ENCODE data around the gene MSMP.

Gene MSMP

DNA sequence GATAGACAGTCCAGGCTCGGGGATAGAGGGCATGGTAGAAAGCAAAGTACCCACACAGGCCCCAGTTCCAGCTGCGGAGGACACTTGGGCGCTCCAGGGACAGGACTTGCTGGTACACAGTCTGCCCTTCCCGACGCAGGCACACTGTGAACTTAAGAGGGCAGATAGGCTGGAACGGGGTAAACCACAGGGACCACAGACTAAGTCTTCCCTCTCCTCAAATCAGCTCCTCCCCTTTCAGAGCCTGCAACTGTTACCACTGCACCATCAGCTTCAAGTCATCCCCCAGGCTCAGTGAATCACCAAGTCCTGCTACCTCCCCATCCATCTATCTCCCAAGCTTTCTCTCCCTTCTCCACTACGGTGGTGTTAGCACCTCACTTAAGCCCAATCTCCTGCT, 12.3 kb downstream of the MSMP start:
- DNase-seq: peak; percentile 90

DNA sequence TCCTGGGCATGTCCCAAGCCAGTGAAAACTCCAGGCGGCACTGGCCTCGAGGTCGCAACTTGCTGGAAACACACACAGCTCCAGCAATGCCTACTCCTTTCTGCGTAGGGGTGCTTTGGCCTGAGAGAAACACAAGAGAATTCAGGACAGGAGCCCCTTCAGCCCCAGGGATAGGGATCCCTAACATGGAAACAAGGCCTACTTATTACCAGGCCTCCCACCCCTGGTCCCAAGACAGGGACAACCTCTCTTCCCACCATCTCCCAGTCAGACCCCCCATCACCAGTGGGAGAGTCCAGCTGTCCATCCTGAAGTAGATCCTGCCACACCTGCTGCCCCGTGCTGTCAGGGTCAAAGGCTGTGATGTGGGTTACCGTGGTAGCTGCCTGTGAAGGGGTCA, 13.8 kb downstream of the MSMP start:
- no peak for DNase-seq

DNA sequence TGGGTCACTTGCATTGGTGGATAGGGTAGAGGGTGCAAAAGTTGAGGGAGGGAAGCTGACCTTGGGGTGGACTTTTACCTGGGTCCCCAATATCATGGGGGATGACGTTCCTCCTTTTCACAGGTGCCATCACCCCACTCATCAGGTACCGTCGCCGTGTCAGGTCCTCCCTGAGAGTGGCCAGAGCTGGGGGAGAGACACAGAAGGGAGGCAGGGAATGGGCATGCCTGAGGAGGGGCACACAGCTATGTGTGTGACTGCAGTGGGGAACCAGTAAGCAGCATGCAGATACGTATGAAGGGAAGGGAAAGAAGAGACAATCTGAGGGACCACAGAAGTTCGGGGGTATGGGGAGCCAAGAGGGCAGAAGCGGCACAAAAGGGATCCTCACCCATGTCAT, 15.2 kb downstream of the MSMP start:
- no peak for DNase-seq

DNA sequence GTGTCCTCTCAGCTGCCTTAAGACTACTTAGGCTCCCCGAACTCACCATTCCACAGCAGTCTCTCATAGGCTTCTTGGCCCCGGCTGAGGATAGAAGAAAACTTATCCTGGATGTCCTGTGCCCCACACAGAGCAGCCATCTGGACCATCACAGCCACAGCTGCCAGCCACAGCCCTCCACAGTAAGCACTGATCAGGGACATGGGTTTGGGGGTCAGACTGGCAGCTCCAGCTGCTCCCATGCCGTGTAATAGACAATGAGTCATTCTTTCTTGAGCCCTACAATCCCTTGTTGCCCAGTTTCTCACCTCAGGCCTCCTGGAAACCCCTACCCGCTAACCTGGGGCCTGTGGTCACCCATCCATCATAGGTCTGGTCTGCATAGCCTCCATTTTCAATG, 15.9 kb downstream of the MSMP start:
- no peak for DNase-seq

DNA sequence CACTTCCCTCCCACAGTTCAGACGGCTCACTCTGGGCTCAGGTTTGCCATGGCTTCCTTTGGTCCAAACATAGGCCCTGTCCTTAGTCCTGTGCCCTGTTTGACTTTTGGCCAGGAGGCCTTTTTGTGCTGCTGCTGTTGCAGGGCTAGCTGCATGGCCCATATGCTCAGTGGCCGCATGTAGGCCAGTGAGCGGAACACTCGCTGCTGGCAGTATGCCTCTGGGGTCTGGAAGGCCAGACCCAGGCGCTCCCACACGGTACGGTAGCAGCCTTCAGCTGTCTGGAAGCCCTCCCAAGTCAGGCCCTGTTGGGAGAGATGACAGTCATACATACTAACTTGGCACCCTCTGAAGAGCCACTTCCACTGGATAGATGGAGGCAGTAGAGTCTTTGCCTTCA, 16.9 kb downstream of the MSMP start:
- DNase-seq: no peak

DNA sequence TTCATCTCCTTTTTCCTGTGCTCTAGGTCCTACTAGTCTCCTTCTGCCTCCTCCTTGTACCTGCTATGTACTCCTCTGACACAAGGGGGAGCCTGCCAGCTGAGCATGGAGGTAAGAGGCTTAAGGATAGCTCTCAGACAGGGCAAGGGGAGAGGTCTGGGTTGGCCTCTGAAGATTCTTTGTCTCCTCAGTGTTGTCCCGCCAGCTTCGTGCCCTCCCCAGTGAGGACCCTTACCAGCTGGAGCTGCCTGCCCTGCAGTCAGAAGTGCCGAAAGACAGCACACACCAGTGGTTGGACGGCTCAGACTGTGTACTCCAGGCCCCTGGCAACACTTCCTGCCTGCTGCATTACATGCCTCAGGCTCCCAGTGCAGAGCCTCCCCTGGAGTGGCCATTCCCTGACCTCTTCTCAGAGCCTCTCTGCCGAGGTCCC, 17.9 kb downstream of the MSMP start:
- DNase-seq: peak; percentile 69

DNA sequence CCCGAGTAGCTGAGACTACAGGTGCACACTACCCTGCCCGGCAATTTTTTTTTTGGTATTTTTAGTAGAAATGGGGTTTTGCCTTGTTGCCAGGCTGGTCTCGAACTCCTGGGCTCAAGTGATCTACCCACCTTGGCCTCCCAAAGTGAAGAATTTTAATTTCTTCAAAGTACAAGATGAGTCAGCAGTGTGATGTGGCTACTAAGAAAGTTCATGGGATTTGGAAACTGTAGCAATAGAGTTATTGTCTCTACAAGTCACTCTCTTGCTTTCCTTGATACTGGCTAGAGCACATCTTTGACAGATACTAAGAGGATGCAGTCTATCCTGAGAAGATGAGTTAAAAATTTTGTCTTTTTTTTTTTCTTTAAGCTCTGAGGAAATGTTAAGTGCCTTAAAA, 20.0 kb downstream of the MSMP start:
- no peak for DNase-seq

DNA sequence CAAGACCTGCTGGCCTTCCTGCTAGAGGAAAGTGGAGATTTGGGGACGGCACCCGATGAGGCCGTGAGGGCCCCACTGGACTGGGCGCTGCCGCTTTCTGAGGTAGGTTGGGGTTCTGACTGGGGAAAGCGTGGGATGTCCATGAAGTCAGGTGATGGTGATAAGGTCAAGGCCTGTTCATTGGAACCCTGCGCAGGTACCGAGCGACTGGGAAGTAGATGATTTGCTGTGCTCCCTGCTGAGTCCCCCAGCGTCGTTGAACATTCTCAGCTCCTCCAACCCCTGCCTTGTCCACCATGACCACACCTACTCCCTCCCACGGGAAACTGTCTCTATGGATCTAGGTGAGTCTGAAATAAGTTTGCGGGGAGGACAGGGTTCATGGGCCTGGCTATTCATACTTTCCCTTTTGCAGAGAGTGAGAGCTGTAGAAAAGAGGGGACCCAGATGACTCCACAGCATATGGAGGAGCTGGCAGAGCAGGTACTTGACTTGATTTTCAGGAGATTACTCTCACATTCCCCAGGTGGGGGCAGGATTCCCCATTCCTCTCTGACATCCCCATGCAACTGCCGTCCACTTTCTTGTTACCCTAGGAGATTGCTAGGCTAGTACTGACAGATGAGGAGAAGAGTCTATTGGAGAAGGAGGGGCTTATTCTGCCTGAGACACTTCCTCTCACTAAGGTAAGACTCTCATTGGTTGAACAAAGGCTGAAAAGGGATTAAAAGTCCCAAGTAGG, 21.1 kb downstream of the MSMP start:
- DNase-seq: peak; percentile 36

DNA sequence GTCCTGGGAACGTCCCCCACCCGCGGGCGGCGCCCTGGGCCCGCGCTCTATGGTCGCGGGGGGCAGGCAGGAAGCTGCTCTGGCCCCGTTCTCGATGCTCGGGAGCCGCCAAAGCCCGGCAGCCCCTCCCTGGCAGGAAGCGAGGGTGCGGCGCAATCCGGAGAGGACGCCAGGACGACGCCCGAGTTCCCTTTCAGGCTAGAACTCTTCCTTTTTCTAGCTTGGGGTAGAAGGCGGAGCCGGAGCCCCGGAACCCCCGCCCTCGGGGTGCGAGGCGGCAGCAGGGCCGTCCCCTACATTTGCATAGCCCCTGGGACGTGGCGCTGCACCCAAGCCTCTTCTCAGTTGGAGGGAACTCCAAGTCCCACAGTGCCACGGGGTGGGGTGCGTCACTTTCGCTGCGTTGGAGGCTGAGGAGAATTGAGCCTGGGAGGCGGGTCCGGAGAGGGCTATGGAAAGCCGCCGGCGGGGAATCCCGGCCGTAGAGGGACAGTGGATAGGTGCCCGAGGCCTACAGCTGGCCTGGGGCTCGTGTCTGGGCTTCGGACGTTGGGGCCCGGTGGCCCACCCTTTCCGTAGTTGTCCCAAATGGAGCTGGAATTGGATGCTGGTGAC, 21.8 kb downstream of the MSMP start, which contains the start of the genes CREB3 and TLN1:
TSS of gene CREB3 (plus strand) at position 482 of the 615 bp plus-strand sequence. CDS start at position 589, 107 bp downstream.
TSS of gene TLN1 (minus strand) at position 11 of the 615 bp plus-strand sequence. CDS start 6,501 bp downstream, outside the sequence.
- DNase-seq: peak; percentile 99

DNA sequence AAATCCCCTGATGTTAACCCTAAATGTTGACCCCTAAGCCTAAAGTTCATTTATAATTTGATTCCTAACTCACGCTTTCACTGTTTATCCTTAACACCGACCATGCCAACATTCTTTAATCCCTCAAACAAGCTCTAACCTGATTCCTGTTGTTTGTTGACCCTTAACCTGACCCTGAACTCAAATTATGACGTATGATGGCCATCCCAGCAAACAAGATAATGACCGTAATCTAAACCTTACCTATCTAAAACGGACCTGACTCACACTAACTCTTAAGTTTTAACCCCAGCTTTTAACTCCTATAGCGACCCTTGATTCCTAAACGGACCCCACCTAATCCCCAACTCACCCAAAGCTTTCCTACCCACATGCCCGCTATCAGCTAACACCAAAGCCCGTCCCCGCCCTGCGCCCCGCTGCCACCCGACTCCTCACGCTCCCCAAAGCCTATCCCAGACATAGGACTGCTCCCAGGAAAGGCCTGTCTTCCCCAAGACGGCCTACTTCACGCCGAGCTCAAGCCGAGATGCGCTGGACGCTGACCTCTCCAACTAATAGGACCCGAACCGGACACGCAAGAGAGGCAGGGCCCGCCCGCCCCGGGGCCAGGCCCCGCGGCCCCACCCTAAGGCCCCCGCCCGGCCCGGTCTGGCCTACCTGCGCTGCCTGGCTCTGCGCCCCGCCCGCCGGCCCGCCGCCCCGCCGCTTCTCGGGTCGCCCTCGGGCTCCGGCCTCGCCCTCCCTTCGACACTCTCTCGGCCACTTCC, 22.5 kb downstream of the MSMP start:
- DNase-seq: no peak

DNA sequence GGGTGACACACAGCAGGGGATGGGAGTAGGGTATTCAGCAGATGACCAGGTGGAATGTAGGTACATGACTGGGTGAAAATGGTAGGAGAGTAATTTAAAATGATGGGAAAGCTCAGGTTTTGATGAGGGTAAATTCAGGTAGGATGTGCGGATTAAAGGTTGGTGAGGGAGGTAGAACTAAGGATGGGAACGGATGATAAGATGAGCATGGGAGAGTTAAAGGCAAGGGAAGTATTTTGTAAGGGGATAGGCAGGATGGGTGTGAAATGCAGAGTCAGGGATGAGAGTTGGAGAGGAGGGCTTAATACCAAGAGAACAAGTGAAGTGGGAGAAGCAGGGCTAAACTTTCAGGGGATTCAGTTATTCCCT, 23.6 kb downstream of the MSMP start:
- DNase-seq: no peak

DNA sequence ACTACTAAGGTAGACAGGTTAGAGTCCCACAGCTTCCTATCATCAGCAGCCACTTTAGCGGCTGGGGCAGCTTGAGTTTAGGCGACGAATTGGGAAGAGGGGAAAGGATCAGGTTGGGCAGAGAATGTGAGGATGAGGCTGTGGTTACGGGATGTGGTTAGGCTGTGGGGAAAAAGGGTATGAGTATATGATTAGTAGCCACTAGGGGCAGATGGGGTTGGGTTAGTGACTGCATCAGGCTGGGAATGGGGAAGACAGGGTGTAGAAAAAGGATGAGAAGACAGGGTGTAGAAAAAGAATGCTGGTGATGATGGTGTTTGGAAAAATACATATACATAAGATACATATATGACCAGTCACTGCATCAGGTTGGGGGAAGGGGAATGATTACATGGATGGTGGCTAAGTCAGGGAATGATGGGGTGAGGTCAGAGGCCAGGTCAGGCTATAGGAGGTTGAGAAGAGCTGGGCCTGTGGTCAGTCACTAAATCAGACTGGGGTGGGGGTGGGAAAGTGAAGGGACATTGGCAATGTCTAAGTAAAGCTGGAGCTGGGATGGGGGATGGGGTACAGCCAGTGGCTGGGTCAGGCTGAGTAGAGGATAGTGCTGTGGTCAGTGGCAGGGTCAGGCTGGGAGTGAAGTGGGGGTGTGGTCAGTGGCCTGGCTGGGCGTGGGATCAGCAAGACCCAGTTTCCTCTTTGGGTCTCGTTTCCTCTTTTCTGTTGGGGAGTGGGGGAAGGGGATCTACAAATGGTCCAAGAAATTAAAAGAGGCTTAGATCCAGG, 24.2 kb downstream of the MSMP start:
- DNase-seq: peak; percentile 83

DNA sequence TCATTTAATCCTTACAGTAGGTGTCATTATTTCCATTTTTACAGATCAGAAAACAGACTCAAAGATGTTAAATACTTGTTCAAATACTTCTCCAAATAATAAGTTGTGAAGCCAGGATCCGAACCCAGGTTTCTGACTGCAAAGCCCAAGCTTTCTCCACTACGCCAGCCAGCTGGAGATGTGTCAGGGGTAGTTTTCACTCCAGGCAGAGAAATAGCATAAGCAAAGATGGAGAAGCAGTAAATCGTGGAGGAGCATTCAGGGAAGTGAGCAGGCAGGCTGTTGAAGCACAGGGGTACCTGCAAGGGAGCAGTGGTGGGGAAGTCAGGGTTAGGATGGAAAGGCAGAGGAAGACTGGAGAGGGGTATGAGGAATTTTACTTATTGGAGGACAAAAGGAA, 25.0 kb downstream of the MSMP start:
- peak; percentile 38 for DNase-seq

DNA sequence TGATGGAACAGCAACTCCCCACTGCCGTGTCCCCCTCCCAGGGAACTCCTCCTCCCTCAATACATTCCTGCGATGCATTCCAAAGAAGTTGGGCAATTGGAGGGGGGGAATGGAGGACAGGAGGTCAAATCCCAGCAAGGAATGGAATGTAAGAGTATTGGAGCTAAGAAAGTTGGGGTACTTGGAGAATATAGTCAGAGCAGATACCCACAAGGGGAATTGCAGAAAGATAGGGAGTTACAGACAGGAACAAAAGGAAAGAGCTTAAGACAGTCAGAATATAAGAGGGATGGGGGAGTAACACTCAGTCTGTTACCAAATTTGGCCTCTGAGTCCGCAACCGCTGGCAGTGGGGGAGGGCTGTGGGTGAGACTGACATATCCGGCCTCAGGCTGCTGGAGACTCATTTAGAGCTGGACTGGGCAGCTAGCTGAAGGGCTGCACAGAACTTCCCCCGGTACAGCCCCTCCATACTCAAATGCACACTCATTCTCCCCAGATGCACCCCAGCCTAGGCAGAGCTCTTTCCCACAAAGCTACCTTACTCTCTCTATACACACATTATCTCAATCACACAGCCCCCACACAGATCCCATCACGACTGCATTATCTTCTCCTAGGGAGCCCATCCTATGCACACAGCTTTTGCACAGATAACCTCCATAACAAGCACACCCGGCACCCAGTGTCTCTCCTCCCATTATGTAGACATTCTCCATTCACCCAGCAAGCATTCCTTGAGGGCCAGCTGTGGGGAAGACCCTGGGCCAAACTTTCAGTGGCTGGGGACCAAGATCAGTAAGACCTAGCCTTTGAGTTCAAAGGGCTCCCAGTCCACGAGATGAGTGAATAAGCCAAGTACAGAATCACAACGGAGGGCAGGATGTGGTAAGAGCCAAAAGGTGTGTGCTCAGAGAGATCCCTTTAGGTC, 25.8 kb downstream of the MSMP start:
- DNase-seq: peak; percentile 83

DNA sequence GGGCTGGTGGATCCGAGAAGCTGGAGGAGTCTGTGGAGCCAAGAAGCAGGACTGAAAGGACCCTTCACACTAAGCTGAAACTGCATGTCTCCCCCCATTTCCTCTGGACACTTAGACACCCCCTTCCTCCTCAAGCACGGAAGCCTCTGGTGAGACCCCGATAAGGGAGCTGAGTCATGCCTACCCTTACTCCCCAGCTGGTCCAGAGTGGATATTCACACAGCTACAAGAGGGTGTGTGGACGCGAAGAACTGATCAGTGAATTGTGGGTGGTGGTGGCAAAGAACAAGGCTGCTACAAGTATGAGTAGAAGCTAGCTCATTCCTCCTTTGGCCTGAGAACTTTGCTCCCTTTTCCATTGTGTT, 26.4 kb downstream of the MSMP start:
- DNase-seq: no peak

DNA sequence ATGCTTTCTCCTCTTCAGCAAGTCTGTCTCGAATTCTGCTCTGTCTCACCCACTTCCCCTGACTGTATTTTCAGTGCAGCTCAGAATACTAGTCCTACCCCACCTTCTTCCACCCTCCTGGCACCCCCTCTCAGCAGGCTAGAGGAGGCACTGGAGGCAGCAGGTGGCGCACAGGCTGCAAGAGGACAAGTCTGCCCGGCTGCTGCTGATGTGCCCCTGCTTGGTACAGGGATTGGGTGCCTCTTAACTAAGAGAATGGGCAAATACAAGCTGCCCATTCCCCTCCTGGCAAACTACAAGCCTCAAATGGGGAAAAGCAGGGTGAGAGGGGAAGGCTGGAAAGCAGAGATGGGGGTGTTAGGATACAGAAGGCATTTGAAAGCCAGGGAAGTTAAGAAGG, 27.1 kb downstream of the MSMP start:
- peak; percentile 52 for DNase-seq

DNA sequence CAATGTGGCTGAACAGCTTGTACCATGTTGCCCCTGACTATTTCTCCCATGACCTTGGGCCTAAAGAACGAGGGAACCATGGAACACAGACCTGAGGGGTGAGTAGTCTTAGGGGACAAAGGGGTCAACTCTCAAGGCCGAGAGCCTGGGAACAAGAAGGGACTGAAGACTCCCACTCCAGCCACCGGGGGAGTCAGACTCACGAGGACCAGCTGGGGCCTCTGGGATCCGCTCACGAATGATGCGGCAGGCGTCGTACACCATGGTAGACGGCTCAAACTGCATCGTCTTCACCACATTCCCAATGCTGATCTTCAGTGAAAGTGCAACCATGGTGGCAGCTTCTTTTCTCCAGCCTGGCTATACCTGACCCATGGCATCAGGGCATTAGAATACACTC, 28.7 kb downstream of the MSMP start:
- DNase-seq: no peak

DNA sequence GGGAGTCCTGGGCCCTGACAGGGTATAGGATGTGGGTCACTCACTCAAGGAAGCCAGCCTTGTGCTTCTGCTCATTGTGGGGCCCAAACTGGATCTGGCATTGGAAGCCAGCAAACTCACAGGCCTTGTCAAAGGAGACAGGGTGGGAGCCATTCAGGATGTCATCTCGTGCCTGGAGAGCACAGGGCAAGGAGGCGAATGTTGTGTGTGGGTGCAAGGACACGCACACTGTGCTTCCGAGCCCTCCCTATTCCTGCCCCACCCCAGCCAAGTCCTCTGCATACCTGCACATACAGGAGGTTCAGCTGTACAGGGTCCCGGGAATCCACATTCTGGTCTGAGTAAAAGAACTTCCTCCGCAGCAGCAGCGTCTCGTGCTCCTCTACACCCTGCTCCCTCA, 30.2 kb downstream of the MSMP start:
- DNase-seq: no peak

DNA sequence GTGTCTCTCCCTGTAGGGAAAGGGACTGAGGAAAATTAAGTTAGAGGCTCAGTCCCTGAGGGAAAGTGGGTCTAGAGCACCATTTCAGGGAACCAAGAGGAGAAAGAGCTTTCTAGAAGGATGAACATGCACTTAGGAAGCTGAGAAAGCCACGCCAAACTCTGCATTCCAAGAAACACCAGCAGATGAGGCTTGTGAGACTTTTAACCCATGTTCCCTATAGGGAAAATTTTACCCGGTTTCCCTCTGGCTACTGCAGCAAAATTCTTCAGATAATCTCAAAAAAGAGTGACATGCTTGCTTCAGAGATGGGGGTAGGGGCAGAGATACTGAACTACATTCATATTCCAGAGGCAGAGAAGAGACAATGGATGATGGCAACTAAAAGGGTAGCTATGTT, 30.6 kb downstream of the MSMP start:
- DNase-seq: no peak

DNA sequence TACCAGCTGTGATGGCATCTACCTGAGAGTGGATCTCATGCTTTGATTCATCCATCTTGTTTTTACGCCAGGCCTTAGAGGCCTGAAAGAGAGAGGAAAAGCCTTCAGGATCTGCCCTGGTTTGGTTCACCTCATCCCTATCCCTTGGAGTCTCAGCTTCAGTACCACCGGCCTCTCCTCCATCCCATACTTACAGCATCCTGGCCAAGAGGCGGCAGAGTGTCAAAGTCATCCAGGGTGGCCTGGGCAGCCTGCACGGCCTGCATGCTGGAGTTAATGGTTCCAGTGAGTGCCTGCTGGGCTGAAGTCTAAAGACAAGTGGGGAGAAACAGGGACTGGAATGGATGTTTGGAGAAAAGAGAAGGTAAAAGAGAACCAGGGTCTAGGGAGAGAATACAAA, 34.5 kb downstream of the MSMP start:
- no peak for DNase-seq

DNA sequence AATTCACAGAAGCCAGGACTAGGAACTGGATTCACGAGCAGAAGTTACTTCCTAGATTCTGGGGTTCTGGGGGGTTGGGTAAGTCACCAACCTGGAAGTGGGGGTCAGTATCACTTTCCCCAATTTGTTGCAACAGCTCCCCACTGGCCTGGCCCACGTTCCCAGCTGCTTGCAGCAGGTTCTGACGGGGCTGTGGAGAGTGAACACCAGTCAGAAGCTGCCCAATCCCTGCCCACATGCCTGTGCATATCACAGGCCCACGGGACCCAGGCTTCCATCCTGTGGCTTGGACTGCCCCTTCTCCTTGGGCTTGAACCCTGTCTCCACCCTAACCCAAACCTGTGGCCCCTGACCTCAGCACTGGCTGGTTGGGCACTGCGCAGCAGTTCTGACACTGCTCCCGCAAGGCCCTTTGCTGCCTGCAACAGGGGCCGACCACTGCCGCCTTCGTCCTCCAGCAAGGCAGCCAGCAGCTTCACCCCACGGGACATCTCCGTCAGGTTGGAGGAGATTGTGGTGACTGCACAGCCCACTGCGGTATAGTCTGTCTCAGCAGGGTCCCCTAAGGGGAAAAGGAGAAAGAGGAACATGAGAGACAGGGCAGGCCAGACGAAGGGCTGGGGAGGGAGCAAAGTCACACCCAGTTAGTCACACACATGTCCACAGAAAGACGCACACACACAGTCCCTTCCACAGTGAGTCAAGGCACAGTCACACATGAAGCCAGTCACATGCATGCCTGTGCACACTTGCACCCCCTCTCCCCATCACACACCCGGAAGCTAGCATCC, 35.2 kb downstream of the MSMP start:
- peak; percentile 96 for DNase-seq
